HL-60 (cell line): Measurements from ENCODE around the gene UFC1.

ENCODE experiments used
- POLR2AphosphoS5 ChIP-seq: IDR thresholded peaks from 2 replicates; pipeline ENCODE4 v1.6.1; 2012; ENCODE audit warnings: low read depth
- TF ChIP-seq, protein P1 (sequence below): IDR thresholded peaks from one replicate; pipeline ENCODE4 v1.5.1; 2011; ENCODE audit warnings: low read length, control low read depth, inconsistent platforms; ENCODE audit not compliant: insufficient read depth

DNA sequence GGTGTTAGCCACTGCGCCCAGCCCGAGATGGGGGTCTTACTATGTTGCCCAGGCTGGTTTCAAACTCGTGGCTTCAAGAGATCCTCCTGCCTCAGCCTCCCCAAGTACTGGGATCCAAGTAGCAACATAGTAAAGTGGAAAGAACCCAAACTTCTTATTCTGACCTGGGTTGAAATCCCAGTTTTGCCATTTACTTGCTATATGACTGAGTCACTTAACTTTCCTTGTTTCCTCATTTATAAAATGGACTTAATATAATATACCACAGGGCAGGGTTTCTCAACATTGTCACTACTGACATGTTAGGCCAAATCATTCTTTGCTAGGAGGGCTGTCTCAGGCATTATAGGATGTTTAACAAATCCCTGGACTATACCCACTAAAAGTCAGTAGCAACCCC is 42.7 kb upstream of the UFC1 start:
- no peak for TF ChIP-seq POLR2AphosphoS5
- TF ChIP-seq, protein P1, sequence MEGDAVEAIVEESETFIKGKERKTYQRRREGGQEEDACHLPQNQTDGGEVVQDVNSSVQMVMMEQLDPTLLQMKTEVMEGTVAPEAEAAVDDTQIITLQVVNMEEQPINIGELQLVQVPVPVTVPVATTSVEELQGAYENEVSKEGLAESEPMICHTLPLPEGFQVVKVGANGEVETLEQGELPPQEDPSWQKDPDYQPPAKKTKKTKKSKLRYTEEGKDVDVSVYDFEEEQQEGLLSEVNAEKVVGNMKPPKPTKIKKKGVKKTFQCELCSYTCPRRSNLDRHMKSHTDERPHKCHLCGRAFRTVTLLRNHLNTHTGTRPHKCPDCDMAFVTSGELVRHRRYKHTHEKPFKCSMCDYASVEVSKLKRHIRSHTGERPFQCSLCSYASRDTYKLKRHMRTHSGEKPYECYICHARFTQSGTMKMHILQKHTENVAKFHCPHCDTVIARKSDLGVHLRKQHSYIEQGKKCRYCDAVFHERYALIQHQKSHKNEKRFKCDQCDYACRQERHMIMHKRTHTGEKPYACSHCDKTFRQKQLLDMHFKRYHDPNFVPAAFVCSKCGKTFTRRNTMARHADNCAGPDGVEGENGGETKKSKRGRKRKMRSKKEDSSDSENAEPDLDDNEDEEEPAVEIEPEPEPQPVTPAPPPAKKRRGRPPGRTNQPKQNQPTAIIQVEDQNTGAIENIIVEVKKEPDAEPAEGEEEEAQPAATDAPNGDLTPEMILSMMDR, result no peak
